Ishikawa (cell line): ENCODE data around the gene VPS51.

Experiments
- CEBPB ChIP-seq: IDR thresholded peaks from 2 replicates; pipeline ENCODE4 v1.6.1; 2012
- CREB1 ChIP-seq: IDR thresholded peaks from 2 replicates; pipeline ENCODE4 v1.6.1; 2012; ENCODE audit warnings: low read depth
- EGR1 ChIP-seq: IDR thresholded peaks from 2 replicates; pipeline ENCODE4 v1.6.1; 2012
- EP300 ChIP-seq: IDR thresholded peaks from 2 replicates; pipeline ENCODE4 v1.6.1; 2012; ENCODE audit warnings: borderline replicate concordance
- FOXM1 ChIP-seq: IDR thresholded peaks from 2 replicates; pipeline ENCODE4 v1.6.1; 2012; ENCODE audit warnings: low read depth, borderline replicate concordance
- MAX ChIP-seq: IDR thresholded peaks from 2 replicates; pipeline ENCODE4 v1.6.1; 2012
- NFIC ChIP-seq: IDR thresholded peaks from 2 replicates; pipeline ENCODE4 v1.6.1; 2012
- RAD21 ChIP-seq: IDR thresholded peaks from 2 replicates; pipeline ENCODE4 v1.6.1; 2012; ENCODE audit warnings: low read depth
- TAF1 ChIP-seq: IDR thresholded peaks from 2 replicates; pipeline ENCODE4 v1.6.1; 2012; ENCODE audit warnings: low read depth, mild to moderate bottlenecking
- TCF12 ChIP-seq: IDR thresholded peaks from 2 replicates; pipeline ENCODE4 v1.6.1; 2012; ENCODE audit warnings: low read depth
- TEAD4 ChIP-seq: IDR thresholded peaks from 2 replicates; pipeline ENCODE4 v1.6.1; 2012
- USF1 ChIP-seq: IDR thresholded peaks from 2 replicates; pipeline ENCODE4 v1.6.1; 2012
- YY1 ChIP-seq: IDR thresholded peaks from 2 replicates; pipeline ENCODE4 v1.6.1; 2012; ENCODE audit warnings: low read depth
- ZBTB7A ChIP-seq: IDR thresholded peaks from 2 replicates; pipeline ENCODE4 v1.6.1; 2012; ENCODE audit warnings: low read depth
- TF ChIP-seq, protein P1 (sequence below): IDR thresholded peaks from 2 replicates; pipeline ENCODE4 v1.6.1; 2012; ENCODE audit warnings: low read depth, mild to moderate bottlenecking

VPS51 gene

GRCh38 chr11:65156256-65156655 is 60.2 kb downstream of the VPS51 start:
- TF ChIP-seq USF1 (no peak), YY1 (no peak), CEBPB (no peak), EGR1 (no peak), ZBTB7A (no peak), FOXM1 (no peak), TAF1 (no peak), TEAD4 (no peak), NFIC (no peak)
- TF ChIP-seq, protein P1, sequence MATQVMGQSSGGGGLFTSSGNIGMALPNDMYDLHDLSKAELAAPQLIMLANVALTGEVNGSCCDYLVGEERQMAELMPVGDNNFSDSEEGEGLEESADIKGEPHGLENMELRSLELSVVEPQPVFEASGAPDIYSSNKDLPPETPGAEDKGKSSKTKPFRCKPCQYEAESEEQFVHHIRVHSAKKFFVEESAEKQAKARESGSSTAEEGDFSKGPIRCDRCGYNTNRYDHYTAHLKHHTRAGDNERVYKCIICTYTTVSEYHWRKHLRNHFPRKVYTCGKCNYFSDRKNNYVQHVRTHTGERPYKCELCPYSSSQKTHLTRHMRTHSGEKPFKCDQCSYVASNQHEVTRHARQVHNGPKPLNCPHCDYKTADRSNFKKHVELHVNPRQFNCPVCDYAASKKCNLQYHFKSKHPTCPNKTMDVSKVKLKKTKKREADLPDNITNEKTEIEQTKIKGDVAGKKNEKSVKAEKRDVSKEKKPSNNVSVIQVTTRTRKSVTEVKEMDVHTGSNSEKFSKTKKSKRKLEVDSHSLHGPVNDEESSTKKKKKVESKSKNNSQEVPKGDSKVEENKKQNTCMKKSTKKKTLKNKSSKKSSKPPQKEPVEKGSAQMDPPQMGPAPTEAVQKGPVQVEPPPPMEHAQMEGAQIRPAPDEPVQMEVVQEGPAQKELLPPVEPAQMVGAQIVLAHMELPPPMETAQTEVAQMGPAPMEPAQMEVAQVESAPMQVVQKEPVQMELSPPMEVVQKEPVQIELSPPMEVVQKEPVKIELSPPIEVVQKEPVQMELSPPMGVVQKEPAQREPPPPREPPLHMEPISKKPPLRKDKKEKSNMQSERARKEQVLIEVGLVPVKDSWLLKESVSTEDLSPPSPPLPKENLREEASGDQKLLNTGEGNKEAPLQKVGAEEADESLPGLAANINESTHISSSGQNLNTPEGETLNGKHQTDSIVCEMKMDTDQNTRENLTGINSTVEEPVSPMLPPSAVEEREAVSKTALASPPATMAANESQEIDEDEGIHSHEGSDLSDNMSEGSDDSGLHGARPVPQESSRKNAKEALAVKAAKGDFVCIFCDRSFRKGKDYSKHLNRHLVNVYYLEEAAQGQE = no peak

GRCh38 chr11:65156926-65157325 is 60.9 kb downstream of the VPS51 start:
- TF ChIP-seq YY1 = no peak
- no peak for TF ChIP-seq TEAD4
- TF ChIP-seq RAD21 = no peak
- no peak for TF ChIP-seq MAX
- TF ChIP-seq CREB1 = no peak
- TF ChIP-seq TCF12 = no peak
- no peak for TF ChIP-seq EP300
- TF ChIP-seq FOXM1 = no peak
- TF ChIP-seq USF1 = no peak

GRCh38 chr11:65157336-65157735 is 61.3 kb downstream of the VPS51 start:
- TF ChIP-seq EP300 = no peak
- TF ChIP-seq TAF1 = no peak
- TF ChIP-seq FOXM1 = no peak
- no peak for TF ChIP-seq YY1
- TF ChIP-seq NFIC = no peak
- no peak for TF ChIP-seq USF1
- TF ChIP-seq, protein P1 = no peak
- no peak for TF ChIP-seq CREB1
- TF ChIP-seq ZBTB7A = no peak
- TF ChIP-seq RAD21 = no peak
- TF ChIP-seq TCF12 = no peak
- TF ChIP-seq MAX = no peak
- TF ChIP-seq TEAD4 = no peak
- no peak for TF ChIP-seq EGR1
- no peak for TF ChIP-seq CEBPB

- TF ChIP-seq FOXM1 (no peak), MAX (no peak), RAD21 (no peak), TAF1 (no peak), EP300 (no peak)
- TF ChIP-seq, protein P1 = no peak
Measured at GRCh38 chr11:65159012-65159411, 63.0 kb downstream of the VPS51 start.
